NOMO-1 (cell line): ENCODE measurements around the gene TCAF2.
"Not testable (repeated sequence)": the region's sequence is repeated elsewhere in the genome, so short reads cannot be mapped to it uniquely, and the experiment has no call there.

Source experiments
- DNase-seq, 2 experiments: peaks; one replicate each; lab custom pipeline; 2025; ENCODE audit not compliant: unreplicated experiment in 2 of 2; lab: John Stamatoyannopoulos, UW

The TCAF2 gene

GRCh38 chr7:143620646-143621045 lies at the start of gene TCAF2:
Gene TCAF2, plus strand, starts transcription at chr7:143620974.
- DNase-seq: not testable (repeated sequence)

GRCh38 chr7:143571501-143571900 lies 49.3 kb upstream of the TCAF2 start, which contains the start of gene CTAGE15:
Gene CTAGE15, plus strand, starts transcription at chr7:143571801. Its CDS starts 17 bp downstream, at chr7:143571818.
- DNase-seq: not testable (repeated sequence)

GRCh38 chr7:143588183-143588582 lies 32.6 kb upstream of the TCAF2 start:
- not testable (repeated sequence) for DNase-seq

- not testable (repeated sequence) for DNase-seq
These were observed 30.9 kb upstream of the TCAF2 start for GRCh38 chr7:143589897-143590296.

GRCh38 chr7:143598086-143598485 lies 22.7 kb upstream of the TCAF2 start:
- DNase-seq: not testable (repeated sequence)

- not testable (repeated sequence) for DNase-seq
These were observed 17.2 kb upstream of the TCAF2 start for GRCh38 chr7:143603549-143603948.

GRCh38 chr7:143606088-143606487 lies 14.7 kb upstream of the TCAF2 start:
- DNase-seq: not testable (repeated sequence)

GRCh38 chr7:143615545-143615944 lies 5.2 kb upstream of the TCAF2 start:
- not testable (repeated sequence) for DNase-seq

GRCh38 chr7:143617204-143617603 lies 3.6 kb upstream of the TCAF2 start:
- not testable (repeated sequence) for DNase-seq

GRCh38 chr7:143620058-143620457 lies 716 bp upstream of the TCAF2 start:
- not testable (repeated sequence) for DNase-seq

GRCh38 chr7:143621175-143621574 lies 401 bp downstream of the TCAF2 start:
- not testable (repeated sequence) for DNase-seq

GRCh38 chr7:143622130-143622529 lies 1.4 kb downstream of the TCAF2 start:
- DNase-seq: not testable (repeated sequence)

- not testable (repeated sequence) for DNase-seq
These were observed 9.9 kb downstream of the TCAF2 start for GRCh38 chr7:143630653-143631052.

- DNase-seq: not testable (repeated sequence)
These were observed 11.7 kb downstream of the TCAF2 start for GRCh38 chr7:143632506-143632905.

GRCh38 chr7:143633013-143633618 lies 12.3 kb downstream of the TCAF2 start:
- not testable (repeated sequence) for DNase-seq

GRCh38 chr7:143635364-143636240 lies 14.8 kb downstream of the TCAF2 start:
- not testable (repeated sequence) for DNase-seq

- not testable (repeated sequence) for DNase-seq
These were observed 18.6 kb downstream of the TCAF2 start for GRCh38 chr7:143639372-143639771.

- DNase-seq: not testable (repeated sequence)
These were observed 19.9 kb downstream of the TCAF2 start for GRCh38 chr7:143640528-143641189.

GRCh38 chr7:143646598-143646997 lies 25.8 kb downstream of the TCAF2 start:
- DNase-seq: not testable (repeated sequence)

GRCh38 chr7:143649902-143650301 lies 29.1 kb downstream of the TCAF2 start:
- DNase-seq: not testable (repeated sequence)

GRCh38 chr7:143650447-143650846 lies 29.7 kb downstream of the TCAF2 start:
- not testable (repeated sequence) for DNase-seq
